PFSK-1 (cell line): ENCODE measurements around the gene C3.

ENCODE experiments used
- FOXP2 ChIP-seq: optimal IDR thresholded peaks from 2 replicates; pipeline ENCODE3; 2011; ENCODE audit warnings: borderline replicate concordance, control low read depth, inconsistent platforms; ENCODE audit not compliant: insufficient read depth; ENCODE audit errors: extremely low read length, extremely low read depth
- POLR2AphosphoS5 ChIP-seq: IDR thresholded peaks from 2 replicates; pipeline ENCODE4 v1.6.1; 2012; ENCODE audit warnings: low read depth, mild to moderate bottlenecking, control low read depth, low read length, moderate library complexity
- REST ChIP-seq, 2 experiments: IDR thresholded peaks; 2 replicates each; pipeline versions ENCODE4 v1.6.1 to v1.8.0; 2011 to 2012; ENCODE audit warnings: low read depth in 2 of 2, low read length in 2 of 2, control low read depth in 1 of 2, inconsistent platforms in 1 of 2, mild to moderate bottlenecking in 1 of 2, moderate library complexity in 1 of 2; ENCODE audit not compliant: insufficient read depth in 1 of 2
- SIN3A ChIP-seq: IDR thresholded peaks from 2 replicates; pipeline ENCODE4 v1.6.1; 2012; ENCODE audit warnings: mild to moderate bottlenecking, low read length, moderate library complexity, borderline replicate concordance; ENCODE audit not compliant: insufficient read depth
- TAF1 ChIP-seq: IDR thresholded peaks from 2 replicates; pipeline ENCODE4 v1.6.1; 2012; ENCODE audit warnings: low read length, control low read depth, borderline replicate concordance; ENCODE audit not compliant: insufficient read depth

DNA sequence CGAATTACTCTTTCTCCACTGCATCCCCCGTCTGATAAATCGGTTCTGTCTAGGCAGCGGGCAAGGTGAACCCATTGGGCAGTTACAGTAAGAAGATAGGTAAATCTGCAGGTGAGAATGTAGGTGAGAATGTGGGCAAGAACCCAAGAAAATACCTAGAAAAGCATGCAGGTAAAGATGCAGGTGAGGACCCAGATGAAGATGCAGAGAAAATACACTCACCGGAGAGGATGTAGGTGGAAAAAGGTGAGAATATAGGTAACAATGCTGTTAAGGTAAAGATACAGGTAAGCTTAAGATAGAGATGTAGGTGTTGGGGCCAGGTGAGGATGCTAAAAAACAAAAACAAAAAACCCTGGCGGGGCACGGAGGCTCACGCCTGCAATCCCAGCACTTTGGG lies 44.2 kb downstream of the C3 start:
- TF ChIP-seq TAF1 (no peak), FOXP2 (no peak), POLR2AphosphoS5 (no peak), REST (IDR thresholded peaks at IDR 0.05; ENCODE audit: insufficient read depth in 1 of 2, low read depth in 2 of 2, low read length in 2 of 2) (no peak), SIN3A (no peak)
